OCI-LY1 (cell line): ENCODE results near the gene B3GNT5.

Experiments
- H2AFZ ChIP-seq: fragments of 200-600 bp; sonication (generic), shearing (Covaris generic); 2 replicates; pipeline ENCODE4 v1.6.0; 2014; ENCODE audit warnings: antibody characterized with exemption, mild to moderate bottlenecking, low read length
- H3F3A ChIP-seq: fragments of 200-600 bp; sonication (generic), shearing (Covaris generic); 2 replicates; pipeline ENCODE4 v1.6.0; 2014; ENCODE audit warnings: mild to moderate bottlenecking, antibody characterized with exemption, low read length, moderate library complexity; ENCODE audit not compliant: insufficient read depth
- H3K27ac ChIP-seq: fragments of 200-600 bp; sonication (generic); 2 replicates; pipeline ENCODE4 v1.5.1; 2014; ENCODE audit warnings: low read length, mixed run types, mild to moderate bottlenecking, low read depth; ENCODE audit not compliant: poor library complexity, severe bottlenecking
- H3K27me3 ChIP-seq: fragments of 200-600 bp; sonication (generic); 2 replicates; pipeline ENCODE4 v1.6.0; 2014; ENCODE audit warnings: antibody characterized with exemption, mild to moderate bottlenecking, low read length, moderate library complexity; ENCODE audit not compliant: insufficient read depth
- H3K36me3 ChIP-seq: fragments of 200-600 bp; sonication (generic); 2 replicates; pipeline ENCODE4 v1.6.1; 2014; ENCODE audit warnings: mild to moderate bottlenecking, antibody characterized with exemption, low read length, moderate library complexity, mixed read lengths; ENCODE audit not compliant: insufficient read depth
- H3K4me1 ChIP-seq: fragments of 200-600 bp; sonication (generic); 2 replicates; pipeline ENCODE4 v1.5.1; 2014; ENCODE audit warnings: mild to moderate bottlenecking, low read length, moderate library complexity; ENCODE audit not compliant: insufficient read depth, severe bottlenecking
- H3K4me2 ChIP-seq: fragments of 200-600 bp; sonication (generic), shearing (Covaris generic); 2 replicates; pipeline ENCODE4 v1.6.1; 2014; ENCODE audit warnings: low read length
- H3K4me3 ChIP-seq: fragments of 200-600 bp; sonication (generic); 2 replicates; pipeline ENCODE4 v1.5.1; 2014; ENCODE audit warnings: low read length, low read depth, mild to moderate bottlenecking, mixed read lengths; ENCODE audit not compliant: poor library complexity, severe bottlenecking
- H3K79me2 ChIP-seq: fragments of 200-600 bp; shearing (Covaris generic); 2 replicates; pipeline ENCODE4 v1.6.1; 2016; ENCODE audit warnings: mixed run types, low read length, mixed read lengths; ENCODE audit not compliant: insufficient read depth
- H3K9ac ChIP-seq: fragments of 200-600 bp; sonication (generic), shearing (Covaris generic); 2 replicates; pipeline ENCODE4 v1.6.1; 2014; ENCODE audit warnings: mild to moderate bottlenecking, low read length, mixed read lengths
- H3K9me2 ChIP-seq: fragments of 200-600 bp; sonication (generic), shearing (Covaris generic); 2 replicates; pipeline ENCODE4 v1.6.1; 2014; ENCODE audit warnings: low read depth, mild to moderate bottlenecking, low read length, mixed read lengths
- H3K9me3 ChIP-seq: fragments of 200-600 bp; shearing (Covaris generic); 2 replicates; pipeline ENCODE4 v1.6.1; 2014; ENCODE audit warnings: low read length, mixed read lengths
- H4K20me1 ChIP-seq: fragments of 200-600 bp; sonication (generic), shearing (Covaris generic); 2 replicates; pipeline ENCODE4 v1.6.0; 2016; ENCODE audit warnings: mild to moderate bottlenecking, low read length; ENCODE audit not compliant: insufficient read depth
- EZH2 ChIP-seq: fragments of 200-600 bp; sonication (generic), shearing (Covaris generic); IDR thresholded peaks from 2 replicates; pipeline ENCODE4 v1.8.0; 2017; ENCODE audit warnings: borderline replicate concordance, mixed run types, mild to moderate bottlenecking, antibody characterized with exemption, low read length, moderate library complexity, mixed read lengths
- TF ChIP-seq, protein P1 (sequence below): fragments of 200-600 bp; sonication (generic), shearing (Covaris generic); IDR thresholded peaks from 2 replicates; pipeline ENCODE4 v1.5.1; 2017; ENCODE audit warnings: mild to moderate bottlenecking, antibody characterized with exemption, low read length, moderate library complexity, mixed read lengths

B3GNT5 gene

DNA sequence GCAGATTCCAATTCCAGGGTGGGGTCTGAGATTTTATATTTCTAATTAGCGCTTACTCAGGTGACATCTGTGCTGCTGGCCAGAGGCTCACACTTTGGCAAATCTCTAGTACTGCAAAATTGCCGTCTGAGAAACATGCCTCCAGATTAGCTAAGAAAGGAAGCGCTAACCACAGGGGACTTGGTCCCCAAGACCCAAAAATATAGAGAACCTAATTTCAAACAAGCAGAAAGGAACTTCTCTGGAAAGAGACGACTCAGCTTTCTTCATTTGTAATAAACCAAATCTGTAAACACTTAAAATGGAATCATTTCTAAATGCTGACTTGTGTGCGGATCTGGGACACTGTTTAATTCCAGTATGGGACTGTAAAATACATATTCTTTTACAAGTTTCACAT lies 55.7 kb downstream of the B3GNT5 start:
- Histone ChIP-seq H3F3A (no peaks in the 10 kb centered on the region), H3K4me1 (no peaks in the 10 kb centered on the region), H3K36me3 (no peaks in the 10 kb centered on the region), H2AFZ (no peak overlapping the region), H3K4me2 (no peak overlapping the region), H3K79me2 (no peaks in the 10 kb centered on the region), H3K27ac (no peak overlapping the region), H4K20me1 (no peaks in the 10 kb centered on the region), H3K27me3 (0 out of 2 replicates have a peak, but pooled peaks cover 4% of the 10 kb centered on the region), H3K9me2 (no peaks in the 10 kb centered on the region), H3K9me3 (no peaks in the 10 kb centered on the region), H3K4me3 (no peak overlapping the region), H3K9ac (no peak overlapping the region)
- TF ChIP-seq, protein P1, sequence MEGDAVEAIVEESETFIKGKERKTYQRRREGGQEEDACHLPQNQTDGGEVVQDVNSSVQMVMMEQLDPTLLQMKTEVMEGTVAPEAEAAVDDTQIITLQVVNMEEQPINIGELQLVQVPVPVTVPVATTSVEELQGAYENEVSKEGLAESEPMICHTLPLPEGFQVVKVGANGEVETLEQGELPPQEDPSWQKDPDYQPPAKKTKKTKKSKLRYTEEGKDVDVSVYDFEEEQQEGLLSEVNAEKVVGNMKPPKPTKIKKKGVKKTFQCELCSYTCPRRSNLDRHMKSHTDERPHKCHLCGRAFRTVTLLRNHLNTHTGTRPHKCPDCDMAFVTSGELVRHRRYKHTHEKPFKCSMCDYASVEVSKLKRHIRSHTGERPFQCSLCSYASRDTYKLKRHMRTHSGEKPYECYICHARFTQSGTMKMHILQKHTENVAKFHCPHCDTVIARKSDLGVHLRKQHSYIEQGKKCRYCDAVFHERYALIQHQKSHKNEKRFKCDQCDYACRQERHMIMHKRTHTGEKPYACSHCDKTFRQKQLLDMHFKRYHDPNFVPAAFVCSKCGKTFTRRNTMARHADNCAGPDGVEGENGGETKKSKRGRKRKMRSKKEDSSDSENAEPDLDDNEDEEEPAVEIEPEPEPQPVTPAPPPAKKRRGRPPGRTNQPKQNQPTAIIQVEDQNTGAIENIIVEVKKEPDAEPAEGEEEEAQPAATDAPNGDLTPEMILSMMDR = no peak
- no peak for TF ChIP-seq EZH2

DNA sequence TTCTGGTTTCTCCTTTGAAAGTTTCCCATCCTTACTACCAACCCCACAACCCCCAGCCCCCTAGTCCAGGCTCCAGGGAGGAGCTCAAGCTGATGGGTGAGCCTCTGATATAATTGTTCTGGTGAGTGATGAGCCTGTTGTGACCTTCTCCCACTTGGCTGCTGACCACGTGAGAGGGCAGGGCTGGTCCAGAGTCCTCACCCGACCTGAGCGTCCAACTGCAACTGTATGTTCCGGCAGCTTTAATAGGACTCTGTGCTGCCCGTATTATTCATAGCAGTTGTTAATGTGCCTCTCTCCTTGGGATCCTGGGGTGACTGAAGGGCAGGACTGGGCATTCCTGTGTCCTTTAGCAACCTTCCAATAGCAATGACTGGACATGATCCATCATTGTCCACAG lies 56.2 kb downstream of the B3GNT5 start:
- Histone ChIP-seq H3F3A (no peaks in the 10 kb centered on the region), H3K4me3 (no peak overlapping the region), H3K27ac (no peak overlapping the region), H3K79me2 (no peaks in the 10 kb centered on the region), H4K20me1 (no peaks in the 10 kb centered on the region), H3K9me3 (no peaks in the 10 kb centered on the region), H3K4me2 (no peak overlapping the region), H3K27me3 (0 out of 2 replicates have a peak, but pooled peaks cover 4% of the 10 kb centered on the region), H3K9me2 (no peaks in the 10 kb centered on the region), H3K9ac (no peak overlapping the region), H3K4me1 (no peaks in the 10 kb centered on the region), H2AFZ (no peak overlapping the region), H3K36me3 (no peaks in the 10 kb centered on the region)
- no peak for TF ChIP-seq EZH2
- TF ChIP-seq, protein P1 = no peak

DNA sequence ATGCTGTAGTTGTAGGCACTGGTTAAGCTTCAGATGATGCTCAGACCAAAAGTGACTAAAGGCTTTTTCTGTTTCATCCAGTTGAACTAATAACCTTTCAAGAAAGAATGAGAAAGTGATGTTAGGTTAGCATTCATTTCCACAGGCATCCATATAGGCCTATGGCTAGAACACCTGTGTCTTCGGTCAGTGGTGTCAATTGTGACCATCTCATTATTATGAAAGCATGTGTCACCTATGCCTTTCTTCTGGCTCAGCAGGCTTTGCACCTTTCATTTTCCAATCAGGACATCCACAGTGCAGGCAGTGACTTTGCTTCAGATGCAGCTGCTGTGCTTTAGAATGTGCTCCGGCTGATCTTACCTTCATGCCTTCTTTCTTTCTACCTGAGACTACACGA lies 57.9 kb downstream of the B3GNT5 start:
- no peaks in the 10 kb centered on the region for H3F3A ChIP-seq
- no peaks in the 10 kb centered on the region for H4K20me1 ChIP-seq
- H3K4me2 ChIP-seq = no peak overlapping the region
- no peaks in the 10 kb centered on the region for H3K27me3 ChIP-seq
- no peaks in the 10 kb centered on the region for H3K79me2 ChIP-seq
- no peaks in the 10 kb centered on the region for H3K36me3 ChIP-seq
- no peaks in the 10 kb centered on the region for H3K4me1 ChIP-seq
- H3K9me2 ChIP-seq = no peaks in the 10 kb centered on the region
- H3K27ac ChIP-seq = no peak overlapping the region
- no peak overlapping the region for H3K4me3 ChIP-seq
- H2AFZ ChIP-seq = no peak overlapping the region
- no peak overlapping the region for H3K9ac ChIP-seq
- H3K9me3 ChIP-seq = no peaks in the 10 kb centered on the region
- TF ChIP-seq EZH2 = no peak
- TF ChIP-seq, protein P1 = no peak
